Transverse colon (tissue), 4 donors: ENCODE results near the gene PLCH1. TPM values are rescaled to one million over a fixed set of nuclear protein-coding genes. Genes with fewer than 3 reads are reported as not detected.

ENCODE experiments used
- DNase-seq: peaks from one replicate; pipeline ENCODE4 v3.0.0-alpha.2; 2019
- H3K27ac ChIP-seq, 4 donors: fragments of 200-600 bp; sonication (generic); 2 replicates each; pipeline ENCODE4 v1.5.1; 2016 to 2018; ENCODE audit warnings: inconsistent platforms in 4 of 4
- H3K27me3 ChIP-seq: fragments of 200-600 bp; sonication (generic); 2 replicates; pipeline ENCODE4 v1.5.1; 2017; ENCODE audit warnings: inconsistent platforms
- H3K36me3 ChIP-seq, 4 donors: fragments of 200-600 bp; sonication (generic); 2 replicates each; pipeline ENCODE4 v1.5.1; 2017 to 2019; ENCODE audit warnings: inconsistent platforms in 4 of 4
- H3K4me1 ChIP-seq, 4 donors: fragments of 200-600 bp; sonication (generic); 2 replicates each; pipeline ENCODE4 v1.5.1; 2017 to 2020; ENCODE audit warnings: inconsistent platforms in 4 of 4
- H3K4me3 ChIP-seq, 4 donors: fragments of 200-600 bp; sonication (generic); 1 replicate in 1 of 4; 2 replicates in 3 of 4; pipeline versions ENCODE4 v1.5.1 to v1.6.1; 2017 to 2019; ENCODE audit warnings: inconsistent platforms in 4 of 4
- H3K9me3 ChIP-seq, 2 donors: fragments of 200-600 bp; sonication (generic); 2 replicates each; pipeline ENCODE4 v1.5.1; 2017 to 2019; ENCODE audit warnings: inconsistent platforms in 2 of 2
- EP300 ChIP-seq: sonication (generic); formaldehyde crosslinking; IDR thresholded peaks from one replicate; pipeline ENCODE4 v1.6.1; 2017; ENCODE audit warnings: antibody characterized with exemption, low read depth
- POLR2A ChIP-seq: fragments of 450-650 bp; IDR thresholded peaks from one replicate; pipeline ENCODE4 v1.6.1; 2016; ENCODE audit warnings: antibody characterized with exemption, mild to moderate bottlenecking, moderate library complexity
- POLR2AphosphoS5 ChIP-seq, 3 donors: sonication (generic); formaldehyde crosslinking; IDR thresholded peaks; one replicate each; pipeline ENCODE4 v1.6.1; 2016; ENCODE audit warnings: antibody characterized with exemption in 3 of 3
- WGBS, 2 donors: methylation state at CpG; one replicate each; pipeline ENCODE4 v1.1.5; 2018; ENCODE audit warnings: low coverage in 1 of 2; 5-methylcytosine and 5-hydroxymethylcytosine counted together
- in situ Hi-C, 4 donors: fragments of 200-750 bp; cut with MboI; loops; one replicate each; pipeline versions ENCODE4 v1.15.0 to v1.15.1; 2017; ENCODE audit warnings: low sequenced_read_pairs in 3 of 4, low pct_ligation_motif_present in 1 of 4, low pct_unique_long_range_greater_than_20kb in 1 of 4
- intact Hi-C: fragments of 100-400 bp; cut with DNase I; formaldehyde crosslinking; loops from one replicate; pipeline ENCODE4 v1.15.1; 2023; ENCODE audit warnings: low total_unique reads
- total RNA-seq, 4 donors: library from RNA; depleted of rRNA; stranded (reverse); fragments of >200 nt; gene quantifications; one replicate each; pipeline ENCODE4 v1.1.0, GENCODE V29; 2016
- TF ChIP-seq, protein P1 (sequence below), 5 experiments: fragments of 200-600 bp in 3 of 5; fragments of 450-650 bp in 2 of 5; sonication (generic) in 3 of 5; IDR thresholded peaks; 1 replicate in 2 of 5; 2 replicates in 3 of 5; pipeline ENCODE4 v1.5.1; 2016 to 2017; ENCODE audit warnings: antibody characterized with exemption in 5 of 5, inconsistent platforms in 3 of 5, mild to moderate bottlenecking in 2 of 5, moderate library complexity in 1 of 5

The PLCH1 gene
- total RNA-seq, 4 donors from 2014 or later, result 8.2 to 33.4 (median 8.5) TPM

DNA sequence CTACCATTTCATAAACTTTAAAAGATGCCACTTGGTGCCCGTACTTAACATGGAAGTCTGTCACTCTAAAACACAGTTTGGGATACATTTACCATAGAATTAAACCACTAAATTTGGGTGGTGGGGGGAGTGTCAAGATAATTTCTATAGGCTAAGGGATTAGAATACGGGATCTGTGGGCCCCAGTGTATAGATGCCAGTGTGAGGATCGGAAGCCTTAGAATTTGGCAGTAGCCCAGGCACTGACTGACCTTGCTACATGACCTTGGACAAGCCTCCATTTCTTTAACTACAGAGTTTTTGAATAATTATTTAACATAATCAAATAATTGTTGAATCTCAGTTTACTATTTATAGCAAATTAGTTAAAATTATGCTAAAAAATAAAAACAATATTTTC lies 375.1 kb downstream of the PLCH1 start:
- no peak for DNase-seq
- Histone ChIP-seq H3K27me3 (no peaks in the 10 kb centered on the region), H3K36me3 (no peaks in the 10 kb centered on the region), H3K4me1 (no peaks in the 10 kb centered on the region), H3K4me3 (no peak overlapping the region), H3K9me3 (peaks cover 5 to 11% of the 10 kb centered on the region in 2 donors), H3K27ac (no peak overlapping the region)
- intact Hi-C loops, result no loop called here
- 82 to 100% methylated on average over 1 to 3 of the region's 3 CpGs for WGBS, 2 donors
- no peak for TF ChIP-seq POLR2A
- TF ChIP-seq EP300, result no peak
- no peak for TF ChIP-seq POLR2AphosphoS5 (IDR thresholded peaks at IDR 0.05)
- TF ChIP-seq, protein P1, sequence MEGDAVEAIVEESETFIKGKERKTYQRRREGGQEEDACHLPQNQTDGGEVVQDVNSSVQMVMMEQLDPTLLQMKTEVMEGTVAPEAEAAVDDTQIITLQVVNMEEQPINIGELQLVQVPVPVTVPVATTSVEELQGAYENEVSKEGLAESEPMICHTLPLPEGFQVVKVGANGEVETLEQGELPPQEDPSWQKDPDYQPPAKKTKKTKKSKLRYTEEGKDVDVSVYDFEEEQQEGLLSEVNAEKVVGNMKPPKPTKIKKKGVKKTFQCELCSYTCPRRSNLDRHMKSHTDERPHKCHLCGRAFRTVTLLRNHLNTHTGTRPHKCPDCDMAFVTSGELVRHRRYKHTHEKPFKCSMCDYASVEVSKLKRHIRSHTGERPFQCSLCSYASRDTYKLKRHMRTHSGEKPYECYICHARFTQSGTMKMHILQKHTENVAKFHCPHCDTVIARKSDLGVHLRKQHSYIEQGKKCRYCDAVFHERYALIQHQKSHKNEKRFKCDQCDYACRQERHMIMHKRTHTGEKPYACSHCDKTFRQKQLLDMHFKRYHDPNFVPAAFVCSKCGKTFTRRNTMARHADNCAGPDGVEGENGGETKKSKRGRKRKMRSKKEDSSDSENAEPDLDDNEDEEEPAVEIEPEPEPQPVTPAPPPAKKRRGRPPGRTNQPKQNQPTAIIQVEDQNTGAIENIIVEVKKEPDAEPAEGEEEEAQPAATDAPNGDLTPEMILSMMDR (IDR thresholded peaks at IDR 0.05), result no peak
- in situ Hi-C loops, result no loop called here

DNA sequence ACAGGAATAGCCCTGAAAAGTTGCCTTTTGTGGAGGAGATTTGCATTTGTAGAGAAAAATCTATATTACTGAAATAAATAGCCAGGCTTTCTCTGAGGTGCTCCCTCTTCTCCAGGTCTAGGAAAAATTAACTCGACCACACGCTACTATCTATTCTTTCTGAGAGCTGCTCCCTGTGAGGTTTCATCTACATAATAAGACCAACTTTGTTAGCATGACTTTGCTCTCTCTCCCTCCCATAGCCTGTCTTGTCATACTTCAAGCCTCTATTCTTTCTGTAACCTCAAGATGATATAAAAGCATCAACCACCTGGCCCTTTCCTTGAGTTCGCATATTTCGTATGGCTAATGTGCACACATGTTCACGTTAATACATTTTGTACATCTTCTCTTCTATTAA lies 375.6 kb downstream of the PLCH1 start:
- Histone ChIP-seq H3K4me3 (no peak overlapping the region), H3K27ac (no peak overlapping the region), H3K27me3 (no peaks in the 10 kb centered on the region), H3K36me3 (no peaks in the 10 kb centered on the region), H3K4me1 (no peaks in the 10 kb centered on the region), H3K9me3 (peaks cover 5 to 11% of the 10 kb centered on the region in 2 donors)
- WGBS, 2 donors, result 94 to 98% methylated on average over 5 of the region's 5 CpGs
- intact Hi-C loops (no loop called here), in situ Hi-C loops (no loop called here)
- TF ChIP-seq EP300, result no peak
- TF ChIP-seq, protein P1 (IDR thresholded peaks at IDR 0.05), result no peak
- TF ChIP-seq POLR2AphosphoS5 (IDR thresholded peaks at IDR 0.05), result no peak
- no peak for TF ChIP-seq POLR2A
- DNase-seq, result no peak

DNA sequence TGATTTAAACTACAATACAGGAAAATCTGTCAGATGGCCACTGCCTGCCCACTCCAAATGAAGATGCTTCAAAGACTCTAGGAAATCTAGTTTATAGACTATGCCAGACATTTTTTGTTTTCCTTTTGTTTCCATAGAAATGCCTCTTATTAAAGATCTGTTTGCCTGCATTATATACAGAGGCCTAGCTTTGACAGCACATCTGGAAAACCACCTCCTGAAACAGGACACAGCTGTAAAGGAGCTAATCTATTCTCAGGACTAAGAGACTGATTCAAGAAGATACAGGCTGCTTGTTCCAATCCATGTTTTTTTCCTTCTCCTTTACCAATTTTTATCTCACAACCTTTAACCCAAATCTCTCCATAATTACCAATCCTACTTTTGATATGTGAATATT lies 376.1 kb downstream of the PLCH1 start:
- in situ Hi-C loops, result no loop called here
- no peak overlapping the region for H3K4me3 ChIP-seq
- TF ChIP-seq EP300 (no peak), POLR2A (no peak), POLR2AphosphoS5 (IDR thresholded peaks at IDR 0.05) (no peak)
- TF ChIP-seq, protein P1 (IDR thresholded peaks at IDR 0.05), result no peak
- no peaks in the 10 kb centered on the region for H3K4me1 ChIP-seq
- H3K36me3 ChIP-seq, result no peaks in the 10 kb centered on the region
- DNase-seq, result no peak
- no peaks in the 10 kb centered on the region for H3K27me3 ChIP-seq
- intact Hi-C loops, result no loop called here
- peaks cover 5 to 11% of the 10 kb centered on the region in 2 donors for H3K9me3 ChIP-seq
- H3K27ac ChIP-seq, result no peak overlapping the region

DNA sequence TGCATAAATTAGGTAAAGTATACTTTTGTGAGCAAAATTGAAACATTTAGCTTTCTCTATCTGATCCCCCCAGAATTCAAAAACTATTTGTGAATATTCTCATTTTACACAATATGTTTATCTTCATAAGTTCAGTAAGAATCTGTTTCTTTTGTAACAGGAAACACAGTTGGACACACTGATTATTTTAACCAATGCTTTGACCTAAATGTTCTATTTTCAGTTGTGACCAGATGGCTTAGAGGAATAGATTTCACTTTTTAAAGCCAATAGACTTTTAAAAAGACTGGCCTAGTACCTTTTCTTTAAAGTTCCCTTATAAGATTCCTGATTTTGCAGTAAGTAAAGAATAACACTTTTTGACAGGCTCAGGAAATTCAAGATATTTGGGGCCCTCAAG lies 377.4 kb downstream of the PLCH1 start:
- intact Hi-C loops (no loop called here), in situ Hi-C loops (no loop called here)
- no peak for TF ChIP-seq POLR2A
- TF ChIP-seq EP300, result no peak
- TF ChIP-seq POLR2AphosphoS5 (IDR thresholded peaks at IDR 0.05), result no peak
- TF ChIP-seq, protein P1 (IDR thresholded peaks at IDR 0.05), result no peak

More for the DNA sequence above, 377.4 kb downstream of the PLCH1 start:
- no peak overlapping the region for H3K4me3 ChIP-seq
- H3K36me3 ChIP-seq, result no peaks in the 10 kb centered on the region
- no peaks in the 10 kb centered on the region for H3K27me3 ChIP-seq
- peaks cover 5 to 11% of the 10 kb centered on the region in 2 donors for H3K9me3 ChIP-seq
- no peak for DNase-seq
- no peaks in the 10 kb centered on the region for H3K4me1 ChIP-seq
- H3K27ac ChIP-seq, result no peak overlapping the region
